Measurements from ENCODE around the gene BPIFB6.

Gene BPIFB6, protein sequence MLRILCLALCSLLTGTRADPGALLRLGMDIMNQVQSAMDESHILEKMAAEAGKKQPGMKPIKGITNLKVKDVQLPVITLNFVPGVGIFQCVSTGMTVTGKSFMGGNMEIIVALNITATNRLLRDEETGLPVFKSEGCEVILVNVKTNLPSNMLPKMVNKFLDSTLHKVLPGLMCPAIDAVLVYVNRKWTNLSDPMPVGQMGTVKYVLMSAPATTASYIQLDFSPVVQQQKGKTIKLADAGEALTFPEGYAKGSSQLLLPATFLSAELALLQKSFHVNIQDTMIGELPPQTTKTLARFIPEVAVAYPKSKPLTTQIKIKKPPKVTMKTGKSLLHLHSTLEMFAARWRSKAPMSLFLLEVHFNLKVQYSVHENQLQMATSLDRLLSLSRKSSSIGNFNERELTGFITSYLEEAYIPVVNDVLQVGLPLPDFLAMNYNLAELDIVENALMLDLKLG

DNA sequence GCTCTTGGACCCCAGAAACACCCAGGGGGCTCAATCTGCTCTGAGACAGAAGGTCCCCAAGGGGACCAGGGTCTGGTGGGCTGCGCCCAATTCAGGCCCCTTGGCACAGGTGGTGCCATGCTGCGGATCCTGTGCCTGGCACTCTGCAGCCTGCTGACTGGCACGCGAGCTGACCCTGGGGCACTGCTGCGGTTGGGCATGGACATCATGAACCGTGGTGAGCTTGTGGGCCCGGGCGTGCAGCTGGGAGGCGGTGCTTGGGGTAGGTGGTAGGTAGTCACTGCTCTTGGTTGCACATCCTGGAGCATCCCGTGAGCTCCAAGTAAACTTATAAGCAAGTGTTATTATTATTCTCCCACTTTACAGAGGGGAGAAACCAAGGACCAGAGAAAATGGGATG is at the start of gene BPIFB6:
Gene BPIFB6, plus strand, starts transcription at position 118 of the 400 bp plus-strand sequence. Its CDS starts 0 bp downstream, at position 118.
- no peaks in the 10 kb centered on the region for H3K9me2 ChIP-seq (replicated peaks; ENCODE audit: low read depth, low read length)
- no peaks in the 10 kb centered on the region for H3K9me3 ChIP-seq (ENCODE audit: insufficient read depth, low read depth, low read length)
- no peaks in the 10 kb centered on the region for H3K4me1 ChIP-seq (ENCODE audit: insufficient read depth, low read length, poor library complexity, severe bottlenecking)
- no peaks in the 10 kb centered on the region for H3K79me2 ChIP-seq (ENCODE audit: insufficient read depth, low read length)
- H2AFZ ChIP-seq (ENCODE audit: low read length), result no peak within 1 kb of the TSS
- no peak within 1 kb of the TSS for H3K9ac ChIP-seq (ENCODE audit: low read depth, low read length, poor library complexity, severe bottlenecking)
- no peaks in the 10 kb centered on the region for H3K27me3 ChIP-seq (ENCODE audit: insufficient read depth, low read length, poor library complexity, severe bottlenecking)
- TF ChIP-seq, protein P1, sequence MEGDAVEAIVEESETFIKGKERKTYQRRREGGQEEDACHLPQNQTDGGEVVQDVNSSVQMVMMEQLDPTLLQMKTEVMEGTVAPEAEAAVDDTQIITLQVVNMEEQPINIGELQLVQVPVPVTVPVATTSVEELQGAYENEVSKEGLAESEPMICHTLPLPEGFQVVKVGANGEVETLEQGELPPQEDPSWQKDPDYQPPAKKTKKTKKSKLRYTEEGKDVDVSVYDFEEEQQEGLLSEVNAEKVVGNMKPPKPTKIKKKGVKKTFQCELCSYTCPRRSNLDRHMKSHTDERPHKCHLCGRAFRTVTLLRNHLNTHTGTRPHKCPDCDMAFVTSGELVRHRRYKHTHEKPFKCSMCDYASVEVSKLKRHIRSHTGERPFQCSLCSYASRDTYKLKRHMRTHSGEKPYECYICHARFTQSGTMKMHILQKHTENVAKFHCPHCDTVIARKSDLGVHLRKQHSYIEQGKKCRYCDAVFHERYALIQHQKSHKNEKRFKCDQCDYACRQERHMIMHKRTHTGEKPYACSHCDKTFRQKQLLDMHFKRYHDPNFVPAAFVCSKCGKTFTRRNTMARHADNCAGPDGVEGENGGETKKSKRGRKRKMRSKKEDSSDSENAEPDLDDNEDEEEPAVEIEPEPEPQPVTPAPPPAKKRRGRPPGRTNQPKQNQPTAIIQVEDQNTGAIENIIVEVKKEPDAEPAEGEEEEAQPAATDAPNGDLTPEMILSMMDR (conservative IDR thresholded peaks at IDR 0.05; ENCODE audit: low read length), result no peak
- no peak for TF ChIP-seq EZH2phosphoT487 (IDR thresholded peaks at IDR 0.05; ENCODE audit: borderline replicate concordance)
- no peaks in the 10 kb centered on the region for H4K20me1 ChIP-seq (ENCODE audit: insufficient read depth, low read length, poor library complexity, severe bottlenecking)
- no peak within 1 kb of the TSS for H3K4me3 ChIP-seq (ENCODE audit: low read length, poor library complexity, severe bottlenecking)
- no peaks in the 10 kb centered on the region for H3K36me3 ChIP-seq (ENCODE audit: insufficient read depth, low read length)
- H3K4me2 ChIP-seq (ENCODE audit: low read depth, low read length, poor library complexity, severe bottlenecking), result no peak within 1 kb of the TSS
- no peaks in the 10 kb centered on the region for H3F3A ChIP-seq (ENCODE audit: low read depth)

DNA sequence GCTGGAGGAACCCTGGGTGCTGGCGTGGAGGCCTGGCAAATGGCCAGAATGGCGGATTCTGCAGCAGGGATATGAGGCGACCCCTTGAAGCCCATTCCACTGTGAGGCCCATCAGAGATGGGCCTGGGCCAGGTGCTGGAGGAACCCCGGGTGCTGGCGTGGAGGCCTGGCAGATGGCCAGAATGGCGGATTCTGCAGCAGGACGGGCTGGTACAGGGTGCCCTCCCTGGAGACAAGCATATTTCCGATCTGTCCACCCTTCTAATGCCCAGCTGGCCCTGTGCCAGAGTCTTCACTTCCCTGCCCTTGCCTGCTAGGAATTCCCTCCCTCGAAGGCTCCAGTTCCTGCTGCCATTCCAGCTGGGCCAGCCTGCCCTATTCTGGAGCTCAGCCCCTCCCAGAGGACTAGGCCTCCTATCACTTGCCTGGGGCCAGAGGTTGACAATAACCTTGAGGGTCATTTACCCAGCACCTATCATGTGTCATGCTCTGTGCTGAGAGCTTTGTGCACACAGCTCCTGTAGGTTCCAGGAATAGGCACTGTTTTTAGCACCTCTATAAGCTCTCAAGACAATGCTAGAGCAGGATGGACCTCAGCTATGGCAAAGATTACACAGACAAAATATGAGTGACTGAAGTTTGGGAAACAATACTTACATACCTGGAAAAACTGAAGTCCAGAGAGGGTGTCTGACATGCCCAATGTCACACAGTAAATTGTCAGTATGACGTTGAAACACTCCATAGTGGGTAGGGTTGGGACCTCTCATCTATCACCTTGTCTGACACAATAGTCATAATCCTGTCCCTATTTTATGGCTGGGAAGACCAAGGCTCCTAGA is 48.6 kb upstream of the BPIFB6 start:
- Histone ChIP-seq H2AFZ (ENCODE audit: low read length) (no peak overlapping the region), H3K79me2 (ENCODE audit: insufficient read depth, low read length) (no peaks in the 10 kb centered on the region), H3K36me3 (ENCODE audit: insufficient read depth, low read length) (no peaks in the 10 kb centered on the region), H4K20me1 (ENCODE audit: insufficient read depth, low read length, poor library complexity, severe bottlenecking) (no peaks in the 10 kb centered on the region), H3K4me1 (ENCODE audit: insufficient read depth, low read length, poor library complexity, severe bottlenecking) (no peaks in the 10 kb centered on the region), H3K9ac (ENCODE audit: low read depth, low read length, poor library complexity, severe bottlenecking) (no peak overlapping the region), H3F3A (ENCODE audit: low read depth) (no peaks in the 10 kb centered on the region), H3K4me3 (ENCODE audit: low read length, poor library complexity, severe bottlenecking) (no peak overlapping the region), H3K9me3 (ENCODE audit: insufficient read depth, low read depth, low read length) (no peaks in the 10 kb centered on the region), H3K9me2 (replicated peaks; ENCODE audit: low read depth, low read length) (no peaks in the 10 kb centered on the region), H3K4me2 (ENCODE audit: low read depth, low read length, poor library complexity, severe bottlenecking) (no peak overlapping the region), H3K27me3 (ENCODE audit: insufficient read depth, low read length, poor library complexity, severe bottlenecking) (no peaks in the 10 kb centered on the region)
- TF ChIP-seq, protein P1 (conservative IDR thresholded peaks at IDR 0.05; ENCODE audit: low read length), result no peak
- TF ChIP-seq EZH2phosphoT487 (IDR thresholded peaks at IDR 0.05; ENCODE audit: borderline replicate concordance), result no peak

DNA sequence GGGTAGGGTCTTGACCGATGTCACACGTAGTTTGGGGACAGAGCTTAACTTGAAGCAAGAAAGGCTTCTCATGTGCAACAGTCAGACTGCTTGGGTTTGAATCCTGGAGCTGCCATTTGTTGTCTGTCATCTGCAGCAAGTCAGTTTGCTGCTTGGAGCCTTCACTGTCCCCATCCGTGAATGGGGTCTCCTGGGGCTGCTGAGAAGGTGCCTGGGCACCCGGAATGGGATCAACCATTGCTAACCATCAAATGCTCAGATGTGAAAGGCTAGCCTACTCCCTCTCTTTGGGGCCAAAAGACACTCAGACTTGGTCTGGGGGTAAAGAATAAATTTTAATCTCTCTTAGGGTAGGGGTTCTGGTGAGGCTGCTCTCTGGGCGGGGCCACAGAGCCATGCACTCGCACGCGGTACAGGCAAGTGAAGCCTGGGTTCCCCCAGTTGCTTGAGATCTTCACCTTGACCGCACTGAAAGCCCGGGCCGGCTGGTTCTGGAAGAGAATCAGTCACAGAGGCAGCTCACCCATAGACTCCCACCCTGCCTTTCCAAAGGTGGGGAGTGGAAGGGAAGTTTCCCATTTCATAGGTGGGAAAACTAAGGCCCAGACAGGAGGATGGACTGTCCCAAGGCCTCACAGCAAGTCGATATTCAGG is 47.9 kb upstream of the BPIFB6 start:
- Histone ChIP-seq H3F3A (ENCODE audit: low read depth) (no peaks in the 10 kb centered on the region), H3K4me3 (ENCODE audit: low read length, poor library complexity, severe bottlenecking) (no peak overlapping the region), H3K9me3 (ENCODE audit: insufficient read depth, low read depth, low read length) (no peaks in the 10 kb centered on the region), H3K9me2 (replicated peaks; ENCODE audit: low read depth, low read length) (no peaks in the 10 kb centered on the region), H3K4me2 (ENCODE audit: low read depth, low read length, poor library complexity, severe bottlenecking) (no peak overlapping the region), H3K9ac (ENCODE audit: low read depth, low read length, poor library complexity, severe bottlenecking) (no peak overlapping the region), H3K27me3 (ENCODE audit: insufficient read depth, low read length, poor library complexity, severe bottlenecking) (no peaks in the 10 kb centered on the region), H3K79me2 (ENCODE audit: insufficient read depth, low read length) (no peaks in the 10 kb centered on the region), H3K36me3 (ENCODE audit: insufficient read depth, low read length) (no peaks in the 10 kb centered on the region), H4K20me1 (ENCODE audit: insufficient read depth, low read length, poor library complexity, severe bottlenecking) (no peaks in the 10 kb centered on the region), H2AFZ (ENCODE audit: low read length) (no peak overlapping the region), H3K4me1 (ENCODE audit: insufficient read depth, low read length, poor library complexity, severe bottlenecking) (no peaks in the 10 kb centered on the region)
- no peak for TF ChIP-seq EZH2phosphoT487 (IDR thresholded peaks at IDR 0.05; ENCODE audit: borderline replicate concordance)
- TF ChIP-seq, protein P1 (conservative IDR thresholded peaks at IDR 0.05; ENCODE audit: low read length), result no peak

Data from Loucy (cell line).